ENCODE data around the gene KNL1.

GRCh38 chr15:40554161-40554525 lies 39.9 kb upstream of the KNL1 start:
- TF ChIP-seq CTCF (IDR thresholded peaks at IDR 0.05; ENCODE audit: extremely low read depth in 1 of 2, insufficient read depth in 1 of 2, low read depth in 1 of 2, low read length in 2 of 2) = no peak
- TF ChIP-seq MYC (IDR thresholded peaks at IDR 0.05; ENCODE audit: low read depth, low read length) = no peak
- no peak for TF ChIP-seq POLR2AphosphoS5 (IDR thresholded peaks at IDR 0.05; ENCODE audit: insufficient read depth, low read depth, low read length)
- no peak for TF ChIP-seq EZH2 (IDR thresholded peaks at IDR 0.05; ENCODE audit: borderline replicate concordance, low read depth, low read length, severe bottlenecking)
- no peak for TF ChIP-seq POLR2A (IDR thresholded peaks at IDR 0.05; ENCODE audit: low read depth, low read length)
- TF ChIP-seq JUN (IDR thresholded peaks at IDR 0.05; ENCODE audit: borderline replicate concordance, insufficient read depth, insufficient read length, low read depth) = no peak
- no peak for TF ChIP-seq GATA2 (IDR thresholded peaks at IDR 0.05; ENCODE audit: insufficient read depth, insufficient read length, low read depth, low read length)
- TF ChIP-seq, protein P1, sequence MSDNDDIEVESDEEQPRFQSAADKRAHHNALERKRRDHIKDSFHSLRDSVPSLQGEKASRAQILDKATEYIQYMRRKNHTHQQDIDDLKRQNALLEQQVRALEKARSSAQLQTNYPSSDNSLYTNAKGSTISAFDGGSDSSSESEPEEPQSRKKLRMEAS (IDR thresholded peaks at IDR 0.05; ENCODE audit: insufficient read depth, insufficient read length) = no peak
- no peak for TF ChIP-seq FOS (IDR thresholded peaks at IDR 0.05; ENCODE audit: borderline replicate concordance, insufficient read depth, low read length)

Data from endothelial cell of umbilical vein (primary cell).